Right lobe of liver (tissue), 4 donors: Measurements from ENCODE around the gene MAP2K6.

Experiments used
- CTCF ChIP-seq, 4 donors: fragments of 200-600 bp in 3 of 4; fragments of 450-650 bp in 1 of 4; IDR thresholded peaks; one replicate each; pipeline versions ENCODE4 v1.5.1 to v1.8.0; 2016 to 2022; ENCODE audit warnings: antibody characterized with exemption in 4 of 4, mild to moderate bottlenecking in 2 of 4
- POLR2A ChIP-seq: fragments of 450-650 bp; IDR thresholded peaks from one replicate; pipeline ENCODE4 v1.6.1; 2017; ENCODE audit warnings: antibody characterized with exemption, mild to moderate bottlenecking
- donor health status: DM: no; HTN: no; CAD: no.
- donor health status: DM: no; HTN: no; CAD: no.
- donor health status: DM: no; HTN: yes; CAD: no.

DNA sequence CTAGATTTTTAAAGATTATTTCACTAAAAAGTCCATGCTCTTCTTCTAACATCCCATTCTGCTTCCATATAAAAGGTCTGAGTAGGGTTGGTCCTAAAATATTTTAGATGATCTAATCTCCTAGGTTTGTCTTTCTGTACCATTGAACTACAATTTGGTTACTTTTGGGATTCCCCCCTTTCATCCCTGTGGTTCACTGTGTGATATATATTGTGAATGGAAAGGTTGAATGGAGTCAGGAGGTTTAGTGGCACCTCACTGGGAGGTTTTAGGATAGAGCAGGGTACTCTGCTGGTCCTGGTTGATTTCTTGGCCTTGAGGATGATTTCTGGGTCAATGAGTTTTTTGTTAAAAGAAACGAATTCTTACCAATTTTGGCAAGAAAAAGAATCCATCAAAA lies 29.5 kb downstream of the MAP2K6 start:
- TF ChIP-seq CTCF (IDR thresholded peaks at IDR 0.05) (no peak), POLR2A (no peak)
